HCT116 (cell line): ENCODE measurements around the gene MLYCD.

Experiments
- ATF3 ChIP-seq: IDR thresholded peaks from 2 replicates; pipeline ENCODE4 v1.6.1; 2012
- CTCF ChIP-seq, 3 experiments: fragments of 200-600 bp in 1 of 3; sonication (generic) in 1 of 3; IDR thresholded peaks in 2 of 3; conservative IDR thresholded peaks in 1 of 3; 2 replicates each; pipeline ENCODE4 v1.5.1; 2012 to 2017; ENCODE audit warnings: low read depth in 2 of 3, low read length in 2 of 3, antibody characterized with exemption in 1 of 3, borderline replicate concordance in 1 of 3, control low read depth in 1 of 3, mild to moderate bottlenecking in 1 of 3, mixed read lengths in 1 of 3, mixed run types in 1 of 3, moderate library complexity in 1 of 3; ENCODE audit not compliant: insufficient read depth in 1 of 3
- EZH2 ChIP-seq: fragments of 200-600 bp; sonication (generic); IDR thresholded peaks from 2 replicates; pipeline ENCODE4 v1.6.1; 2017; ENCODE audit warnings: antibody characterized with exemption, mixed run types
- JUND ChIP-seq: IDR thresholded peaks from 2 replicates; pipeline ENCODE4 v1.6.1; 2012
- POLR2A ChIP-seq: IDR thresholded peaks from 2 replicates; pipeline ENCODE4 v1.7.0; 2011; ENCODE audit warnings: borderline replicate concordance; ENCODE audit not compliant: insufficient read depth, insufficient read length; ENCODE audit errors: extremely low read depth
- POLR2AphosphoS5 ChIP-seq: IDR thresholded peaks from 2 replicates; pipeline ENCODE4 v1.6.1; 2011; ENCODE audit warnings: mild to moderate bottlenecking, low read depth, low read length, moderate library complexity
- RAD21 ChIP-seq: IDR thresholded peaks from 2 replicates; pipeline ENCODE4 v1.6.1; 2012; ENCODE audit warnings: low read depth, mild to moderate bottlenecking
- SIN3A ChIP-seq: IDR thresholded peaks from 2 replicates; pipeline ENCODE4 v1.6.1; 2012; ENCODE audit warnings: low read depth
- SP1 ChIP-seq: IDR thresholded peaks from 2 replicates; pipeline ENCODE4 v1.6.1; 2012; ENCODE audit warnings: low read depth
- TF ChIP-seq, protein P1 (sequence below): IDR thresholded peaks from 2 replicates; pipeline ENCODE4 v1.6.1; 2012; ENCODE audit warnings: low read depth
- TF ChIP-seq, protein P2 (sequence below): IDR thresholded peaks from 2 replicates; pipeline ENCODE4 v1.6.1; 2011; ENCODE audit warnings: mild to moderate bottlenecking, low read length, moderate library complexity; ENCODE audit not compliant: insufficient replicate concordance; ENCODE audit errors: extremely low read depth

DNA sequence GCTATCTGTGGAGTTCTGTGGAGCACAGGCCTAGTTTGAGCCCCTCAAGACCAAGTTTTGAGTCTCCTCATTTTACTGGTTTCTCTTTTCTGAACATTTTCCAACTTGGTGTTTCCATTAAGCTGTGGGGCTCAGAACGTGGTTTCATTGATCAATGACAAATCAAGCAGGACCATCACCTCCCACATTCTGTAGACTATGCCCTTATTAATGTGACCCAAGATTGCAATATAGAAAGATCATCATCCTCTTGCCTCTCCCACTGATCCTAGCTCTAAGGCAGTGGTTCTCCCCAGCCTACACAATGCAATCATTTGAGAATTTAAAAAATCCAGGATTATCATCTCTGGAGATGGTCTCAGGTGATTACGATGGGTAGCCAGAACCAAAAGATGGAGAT lies 38.4 kb downstream of the MLYCD start:
- TF ChIP-seq CTCF (IDR thresholded peaks at IDR 0.05 in 2 of 3, conservative IDR thresholded peaks at IDR 0.05 in 1 of 3; ENCODE audit: borderline replicate concordance in 1 of 3, insufficient read depth in 1 of 3, low read depth in 2 of 3, low read length in 2 of 3) (no peak), ATF3 (no peak), SIN3A (no peak), RAD21 (no peak), EZH2 (no peak), POLR2A (no peak), POLR2AphosphoS5 (no peak), SP1 (no peak), JUND (no peak)
- TF ChIP-seq, protein P1, sequence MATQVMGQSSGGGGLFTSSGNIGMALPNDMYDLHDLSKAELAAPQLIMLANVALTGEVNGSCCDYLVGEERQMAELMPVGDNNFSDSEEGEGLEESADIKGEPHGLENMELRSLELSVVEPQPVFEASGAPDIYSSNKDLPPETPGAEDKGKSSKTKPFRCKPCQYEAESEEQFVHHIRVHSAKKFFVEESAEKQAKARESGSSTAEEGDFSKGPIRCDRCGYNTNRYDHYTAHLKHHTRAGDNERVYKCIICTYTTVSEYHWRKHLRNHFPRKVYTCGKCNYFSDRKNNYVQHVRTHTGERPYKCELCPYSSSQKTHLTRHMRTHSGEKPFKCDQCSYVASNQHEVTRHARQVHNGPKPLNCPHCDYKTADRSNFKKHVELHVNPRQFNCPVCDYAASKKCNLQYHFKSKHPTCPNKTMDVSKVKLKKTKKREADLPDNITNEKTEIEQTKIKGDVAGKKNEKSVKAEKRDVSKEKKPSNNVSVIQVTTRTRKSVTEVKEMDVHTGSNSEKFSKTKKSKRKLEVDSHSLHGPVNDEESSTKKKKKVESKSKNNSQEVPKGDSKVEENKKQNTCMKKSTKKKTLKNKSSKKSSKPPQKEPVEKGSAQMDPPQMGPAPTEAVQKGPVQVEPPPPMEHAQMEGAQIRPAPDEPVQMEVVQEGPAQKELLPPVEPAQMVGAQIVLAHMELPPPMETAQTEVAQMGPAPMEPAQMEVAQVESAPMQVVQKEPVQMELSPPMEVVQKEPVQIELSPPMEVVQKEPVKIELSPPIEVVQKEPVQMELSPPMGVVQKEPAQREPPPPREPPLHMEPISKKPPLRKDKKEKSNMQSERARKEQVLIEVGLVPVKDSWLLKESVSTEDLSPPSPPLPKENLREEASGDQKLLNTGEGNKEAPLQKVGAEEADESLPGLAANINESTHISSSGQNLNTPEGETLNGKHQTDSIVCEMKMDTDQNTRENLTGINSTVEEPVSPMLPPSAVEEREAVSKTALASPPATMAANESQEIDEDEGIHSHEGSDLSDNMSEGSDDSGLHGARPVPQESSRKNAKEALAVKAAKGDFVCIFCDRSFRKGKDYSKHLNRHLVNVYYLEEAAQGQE, result no peak
- TF ChIP-seq, protein P2, sequence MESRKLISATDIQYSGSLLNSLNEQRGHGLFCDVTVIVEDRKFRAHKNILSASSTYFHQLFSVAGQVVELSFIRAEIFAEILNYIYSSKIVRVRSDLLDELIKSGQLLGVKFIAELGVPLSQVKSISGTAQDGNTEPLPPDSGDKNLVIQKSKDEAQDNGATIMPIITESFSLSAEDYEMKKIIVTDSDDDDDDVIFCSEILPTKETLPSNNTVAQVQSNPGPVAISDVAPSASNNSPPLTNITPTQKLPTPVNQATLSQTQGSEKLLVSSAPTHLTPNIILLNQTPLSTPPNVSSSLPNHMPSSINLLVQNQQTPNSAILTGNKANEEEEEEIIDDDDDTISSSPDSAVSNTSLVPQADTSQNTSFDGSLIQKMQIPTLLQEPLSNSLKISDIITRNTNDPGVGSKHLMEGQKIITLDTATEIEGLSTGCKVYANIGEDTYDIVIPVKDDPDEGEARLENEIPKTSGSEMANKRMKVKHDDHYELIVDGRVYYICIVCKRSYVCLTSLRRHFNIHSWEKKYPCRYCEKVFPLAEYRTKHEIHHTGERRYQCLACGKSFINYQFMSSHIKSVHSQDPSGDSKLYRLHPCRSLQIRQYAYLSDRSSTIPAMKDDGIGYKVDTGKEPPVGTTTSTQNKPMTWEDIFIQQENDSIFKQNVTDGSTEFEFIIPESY, result no peak
